Measurements from ENCODE around the gene CHRM4.

Gene CHRM4

GRCh38 chr11:46391578-46392420 is at the start of gene CHRM4:
TSS of gene CHRM4 (minus strand) at chr11:46391776. CDS start at chr11:46386557, 5,219 bp downstream.
- peak; percentile 23 for TF ChIP-seq CTCF (IDR thresholded peaks at IDR 0.05; ENCODE audit: insufficient read depth, low read length, poor library complexity, severe bottlenecking)
- peaks cover 6% of the 10 kb centered on the region for H3K36me3 ChIP-seq (ENCODE audit: control insufficient read depth, insufficient read depth, low read length)
- H3K4me3 ChIP-seq (replicated peaks; ENCODE audit: low read depth, low read length): peak within 1 kb of the TSS; percentile 42
- DNase-seq (ENCODE audit: extremely low read depth, insufficient read length): no peak
- H3K27me3 ChIP-seq (replicated peaks; ENCODE audit: control insufficient read depth, insufficient read depth, low read length): peaks cover 2% of the 10 kb centered on the region; the same call in 1 of the 2 replicates

DNA sequence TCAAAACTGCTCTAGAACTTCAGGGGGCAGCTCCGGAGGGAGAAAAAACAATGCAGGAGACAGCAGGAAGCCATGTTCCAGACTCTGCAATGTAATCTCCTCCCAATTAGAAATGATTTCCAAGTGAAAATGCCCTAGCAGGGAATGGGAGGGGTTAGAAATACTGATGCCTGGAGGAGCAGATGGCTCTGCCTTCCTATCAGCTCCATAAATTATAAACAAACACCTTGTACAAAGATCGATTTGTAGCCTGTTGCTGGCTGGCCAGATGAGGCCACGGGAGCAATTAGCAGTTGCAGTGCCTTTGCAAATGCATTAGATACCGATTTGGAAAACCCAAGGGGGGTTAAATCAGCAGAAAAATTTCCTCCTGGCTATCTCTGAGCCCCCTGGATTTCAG is 46.6 kb upstream of the CHRM4 start:
- DNase-seq (ENCODE audit: extremely low read depth, insufficient read length): no peak
- H3K4me3 ChIP-seq (replicated peaks; ENCODE audit: low read depth, low read length): no peak overlapping the region
- peaks cover 12% of the 10 kb centered on the region for H3K36me3 ChIP-seq (ENCODE audit: control insufficient read depth, insufficient read depth, low read length)
- H3K27me3 ChIP-seq (replicated peaks; ENCODE audit: control insufficient read depth, insufficient read depth, low read length): no peaks in the 10 kb centered on the region
- no peak for TF ChIP-seq CTCF (IDR thresholded peaks at IDR 0.05; ENCODE audit: insufficient read depth, low read length, poor library complexity, severe bottlenecking)

DNA sequence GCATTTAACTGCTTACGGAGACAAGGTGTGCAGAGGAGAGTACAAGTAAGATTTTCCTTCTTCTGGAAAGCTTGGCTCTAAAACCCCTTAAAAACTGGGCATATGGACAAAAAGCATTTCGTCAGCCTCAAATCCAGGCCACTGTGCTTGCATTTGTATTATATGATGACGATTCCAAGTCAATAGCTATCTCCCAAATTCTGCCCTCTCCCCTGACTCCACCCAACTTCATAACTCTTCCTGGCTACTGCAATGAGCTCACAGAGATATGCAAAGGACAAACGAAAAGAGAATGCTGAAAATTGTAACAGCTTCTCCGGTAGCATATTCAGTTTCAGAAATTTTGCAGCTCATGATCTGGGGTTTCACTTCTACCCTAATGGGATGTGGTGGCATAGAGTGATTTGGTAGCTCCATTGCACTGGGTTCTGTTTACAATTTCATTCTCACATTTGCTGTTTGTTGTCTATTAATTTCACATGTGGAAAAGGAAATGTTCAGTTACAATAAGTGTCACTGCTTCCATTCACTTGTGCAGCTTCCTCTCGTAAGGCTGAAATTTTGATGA is 45.6 kb upstream of the CHRM4 start:
- no peak for DNase-seq (ENCODE audit: extremely low read depth, insufficient read length)
- Histone ChIP-seq H3K36me3 (ENCODE audit: control insufficient read depth, insufficient read depth, low read length) (peaks cover 12% of the 10 kb centered on the region), H3K27me3 (replicated peaks; ENCODE audit: control insufficient read depth, insufficient read depth, low read length) (no peaks in the 10 kb centered on the region), H3K4me3 (replicated peaks; ENCODE audit: low read depth, low read length) (no peak overlapping the region)
- TF ChIP-seq CTCF (IDR thresholded peaks at IDR 0.05; ENCODE audit: insufficient read depth, low read length, poor library complexity, severe bottlenecking): no peak

- no peaks in the 10 kb centered on the region for H3K27me3 ChIP-seq (replicated peaks; ENCODE audit: control insufficient read depth, insufficient read depth, low read length)
- no peak for DNase-seq (ENCODE audit: extremely low read depth, insufficient read length)
- H3K4me3 ChIP-seq (replicated peaks; ENCODE audit: low read depth, low read length): no peak overlapping the region
- no peak for TF ChIP-seq CTCF (IDR thresholded peaks at IDR 0.05; ENCODE audit: insufficient read depth, low read length, poor library complexity, severe bottlenecking)
- H3K36me3 ChIP-seq (ENCODE audit: control insufficient read depth, insufficient read depth, low read length): peaks cover 12% of the 10 kb centered on the region
Measured at GRCh38 chr11:46436113-46436512, 44.5 kb upstream of the CHRM4 start.

DNA sequence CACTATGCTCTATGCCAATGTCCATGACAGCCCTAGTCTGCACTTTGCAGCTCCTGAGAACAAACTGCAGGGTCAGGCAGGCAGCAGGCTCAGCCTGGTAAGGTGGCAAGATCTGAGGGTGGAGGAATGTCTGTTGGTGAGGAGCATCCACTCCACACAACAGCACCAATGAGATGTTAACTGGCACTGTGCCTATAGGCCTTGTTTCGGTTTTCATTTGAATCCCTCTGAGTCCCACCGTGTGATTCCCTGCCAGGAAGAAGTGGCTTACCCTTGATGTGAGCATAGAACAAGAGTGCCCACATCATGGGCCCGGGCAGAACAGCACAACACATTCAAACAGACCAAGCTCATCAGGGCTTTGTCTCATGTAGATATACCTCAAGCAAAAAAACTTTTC is 44.1 kb upstream of the CHRM4 start:
- H3K27me3 ChIP-seq (replicated peaks; ENCODE audit: control insufficient read depth, insufficient read depth, low read length): no peaks in the 10 kb centered on the region
- peaks cover 16% of the 10 kb centered on the region for H3K36me3 ChIP-seq (ENCODE audit: control insufficient read depth, insufficient read depth, low read length)
- no peak for TF ChIP-seq CTCF (IDR thresholded peaks at IDR 0.05; ENCODE audit: insufficient read depth, low read length, poor library complexity, severe bottlenecking)
- no peak overlapping the region for H3K4me3 ChIP-seq (replicated peaks; ENCODE audit: low read depth, low read length)
- no peak for DNase-seq (ENCODE audit: extremely low read depth, insufficient read length)
